ENCODE measurements around the gene TP53I13.

GRCh38 chr17:29549177-29549923 is 19.2 kb upstream of the TP53I13 start:
- TF ChIP-seq CTCF (IDR thresholded peaks at IDR 0.05) (no peak), POLR2A (IDR thresholded peaks at IDR 0.05) (no peak)
